GM12878 (cell line): ENCODE results near the gene SOX9. TPM values are rescaled to one million over a fixed set of nuclear protein-coding genes. Genes with fewer than 3 reads are reported as not detected.

Source experiments
- ATAC-seq: fragments of 200-7000 bp; cut with Tn5 transposase; 3 replicates; pipeline ENCODE4 v1.9.1; 2020; ENCODE audit warnings: mild to moderate bottlenecking, moderate library complexity
- BruUV-seq: library from RNA; stranded (reverse); fragments of 400-500 nt; replicated peaks from 2 replicates; lab custom pipeline; 2021; lab: Mats Ljungman, UMichigan
- CTCF ChIA-PET: fragments of 300-600 bp; sonication (Branson Sonifier 250); formaldehyde crosslinking; extraction: SDS; loops from one replicate; lab custom pipeline; 2021; ENCODE audit warnings: inconsistent platforms; lab: Yijun Ruan, JAX
- POLR2A ChIA-PET: fragments of 350-600 bp; formaldehyde crosslinking; extraction: SDS; loops from one replicate; lab custom pipeline; 2021; ENCODE audit warnings: inconsistent platforms; lab: Charles Lee
- RAD21 ChIA-PET: fragments of 300-600 bp; sonication (Branson Sonifier 250); formaldehyde crosslinking; loops from one replicate; lab custom pipeline; 2023; ENCODE audit warnings: antibody characterized with exemption; ENCODE audit not compliant: unreplicated experiment; lab: Charles Lee
- SMC1A ChIA-PET: fragments of 300-600 bp; sonication (Branson Sonifier 250); formaldehyde crosslinking; loops from one replicate; lab custom pipeline; 2023; ENCODE audit not compliant: unreplicated experiment, uncharacterized antibody; lab: Charles Lee
- DNase-seq: peaks from one replicate; pipeline ENCODE4 v3.0.0-alpha.2; 2011; ENCODE audit warnings: low read depth, low spot score
- FAIRE-seq: peaks from 3 replicates; lab custom pipeline; 2011; peaks lifted over from hg19 to GRCh38; lab: Jason Lieb, UNC
- H2AFZ ChIP-seq: 2 replicates; pipeline ENCODE4 v1.6.0; 2011; ENCODE audit warnings: low read depth, low read length, control low read depth; ENCODE audit not compliant: control insufficient read depth
- H3K27ac ChIP-seq: 2 replicates; pipeline ENCODE4 v1.5.1; 2011; ENCODE audit warnings: control low read depth; ENCODE audit not compliant: control insufficient read depth, insufficient read depth
- H3K27me3 ChIP-seq, 2 experiments: replicated peaks in 1 of 2; 2 replicates each; pipeline versions ENCODE4 v1.6.0 to v1.6.1; 2011; ENCODE audit warnings: low read length in 1 of 2; ENCODE audit not compliant: control insufficient read depth in 2 of 2, insufficient read depth in 2 of 2
- H3K36me3 ChIP-seq, 2 experiments: 2 replicates each; pipeline ENCODE4 v1.5.1; 2011; ENCODE audit warnings: low read length in 1 of 2; ENCODE audit not compliant: control insufficient read depth in 2 of 2, insufficient read depth in 2 of 2
- H3K4me1 ChIP-seq: 2 replicates; pipeline ENCODE4 v1.6.1; 2011; ENCODE audit warnings: mild to moderate bottlenecking, low read length, moderate library complexity, mixed read lengths; ENCODE audit not compliant: control insufficient read depth, insufficient read depth
- H3K4me2 ChIP-seq: 2 replicates; pipeline ENCODE4 v1.6.0; 2011; ENCODE audit warnings: control low read depth; ENCODE audit not compliant: control insufficient read depth, insufficient read depth
- H3K4me3 ChIP-seq: fragments of 200-600 bp; sonication (generic); 2 replicates; pipeline ENCODE4 v1.5.1; 2016
- H3K79me2 ChIP-seq: 2 replicates; pipeline ENCODE4 v1.6.0; 2011; ENCODE audit warnings: low read length; ENCODE audit not compliant: control insufficient read depth, insufficient read depth
- H3K9ac ChIP-seq: 2 replicates; pipeline ENCODE4 v1.8.0; 2011; ENCODE audit warnings: low read length, control low read depth, mixed read lengths; ENCODE audit not compliant: control insufficient read depth, insufficient read depth
- H3K9me3 ChIP-seq: replicated peaks from 3 replicates; pipeline ENCODE4 v1.5.1; 2011; ENCODE audit warnings: mild to moderate bottlenecking, low read length; ENCODE audit not compliant: control insufficient read depth, insufficient read depth
- H4K20me1 ChIP-seq: 2 replicates; pipeline ENCODE4 v1.6.0; 2011; ENCODE audit not compliant: control insufficient read depth, insufficient read depth
- BMI1 ChIP-seq: fragments of 450-650 bp; IDR thresholded peaks from 2 replicates; pipeline ENCODE4 v1.6.1; 2016; ENCODE audit warnings: mild to moderate bottlenecking, moderate library complexity, borderline replicate concordance
- CBX5 ChIP-seq: sonication (generic); IDR thresholded peaks from 2 replicates; pipeline ENCODE4 v1.6.1; 2016; ENCODE audit warnings: low read depth, moderate library complexity, mild to moderate bottlenecking, inconsistent platforms
- RUNX3 ChIP-seq: IDR thresholded peaks from 2 replicates; pipeline ENCODE4 v1.6.1; 2012; ENCODE audit warnings: low read length, inconsistent platforms
- WGBS: methylation state at CpG from one replicate; pipeline ENCODE4 v1.1.6; 2016; ENCODE audit warnings: low lambda C conversion rate; ENCODE audit not compliant: insufficient replicate concordance, insufficient coverage; ENCODE audit errors: missing lambda C conversion rate; 5-methylcytosine and 5-hydroxymethylcytosine counted together
- in situ Hi-C: fragments of 300-500 bp; cut with MboI; formaldehyde crosslinking; loops from 9 replicates; pipeline ENCODE4 v1.14.3; 2018; ENCODE audit warnings: mixed read lengths
- intact Hi-C: fragments of 100-400 bp; cut with micrococcal nuclease; formaldehyde crosslinking; loops from one replicate; pipeline ENCODE4 v1.14.2; 2022; ENCODE audit not compliant: unreplicated experiment
- polyA plus RNA-seq, 11 experiments: library from polyadenylated mRNA; depleted of rRNA in 4 of 11; unstranded in 6 of 11; stranded (reverse) in 5 of 11; fragments of >200 nt; fragmentation: Nextera tagmentation in 4 of 11; fragmentation: Illumina TruSeq in 1 of 11; extraction: Ambion mirVana in 4 of 11; extraction: Trizol in 1 of 11; gene quantifications; 1 replicate in 1 of 11; 2 replicates in 10 of 11; pipeline versions ENCODE4 v1.2.1 to v1.2.3, GENCODE V29; 2011 to 2016; ENCODE audit warnings: inconsistent platforms in 2 of 11, missing spikeins in 2 of 11, low read depth in 1 of 11
- total RNA-seq, 4 experiments: library from RNA; depleted of rRNA in 3 of 4; stranded (reverse); fragments of >200 nt in 3 of 4; fragmentation: Illumina TruSeq in 1 of 4; extraction: Trizol in 1 of 4; gene quantifications; 2 replicates each; pipeline versions ENCODE4 v1.2.1 to v1.2.3, GENCODE V29; 2013 to 2021
- TF ChIP-seq, protein P1 (sequence below): IDR thresholded peaks from 2 replicates; pipeline ENCODE4 v1.6.1; 2011; ENCODE audit warnings: mild to moderate bottlenecking, low read depth, low read length, moderate library complexity; ENCODE audit not compliant: insufficient replicate concordance

The SOX9 gene
- total and polyA plus RNA-seq, 10 of the 15 experiments (the other 5 are each of a cell fraction or from before 2014, with no cell fraction given), result 1.2 to 19.0 (median 5.5) TPM

DNA sequence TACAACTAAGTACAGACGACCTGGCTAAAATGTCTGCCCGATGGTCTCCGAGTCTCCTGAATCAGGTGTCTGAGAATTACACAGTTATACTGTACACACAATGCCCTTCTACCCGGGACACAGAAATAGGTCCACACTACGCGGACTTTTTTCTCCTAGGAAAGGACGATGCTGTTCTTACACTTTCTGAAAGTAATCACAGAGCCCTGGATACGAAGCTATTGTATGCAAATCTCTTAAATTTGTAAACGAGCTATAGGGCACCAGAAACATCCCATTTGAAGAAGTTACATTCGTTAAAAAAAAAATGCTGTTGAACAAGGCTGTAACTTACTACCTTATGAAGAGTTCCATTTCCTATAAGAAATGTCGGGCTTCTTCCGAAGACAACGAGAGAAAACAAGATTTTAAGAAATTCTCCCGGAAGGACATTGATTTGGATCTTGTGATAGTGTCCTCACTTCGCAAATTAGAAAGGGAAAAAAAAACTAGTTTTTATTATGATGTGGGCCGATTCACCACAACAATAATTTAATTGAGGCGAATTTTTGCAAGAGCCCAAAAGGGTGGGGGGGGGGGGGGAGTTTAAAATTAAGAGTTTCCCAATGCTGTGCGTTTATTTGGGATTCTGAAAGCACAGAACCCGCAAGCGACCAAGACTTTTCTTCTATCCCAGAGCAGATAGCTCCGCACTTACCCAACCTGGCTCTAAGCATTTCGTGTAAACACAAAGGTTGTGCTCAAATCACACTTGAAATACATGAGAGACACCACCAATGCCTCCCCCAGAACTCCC is 1.5 kb upstream of the SOX9 start:
- peak overlapping the region; percentile 59; the same call in 1 of the 2 replicates for H3K4me3 ChIP-seq
- H3K9me3 ChIP-seq, result no peaks in the 10 kb centered on the region
- ChIA-PET RAD21 (interaction anchor here (0.5 to 6.8 kb wide), 15 partner anchors 10 to 1032 kb away, joined by 3 to 64 read pairs (median 5); no protein-coding TSS in a partner anchor), POLR2A (interaction anchor here (0.6 to 1.7 kb wide), 6 partner anchors 85 to 646 kb away, joined by 3 to 4 read pairs (median 3); no protein-coding TSS in a partner anchor), CTCF (interaction anchor here (0.6 to 4.7 kb wide), 13 partner anchors 16 to 646 kb away, joined by 3 to 27 read pairs (median 4); no protein-coding TSS in a partner anchor), SMC1A (interaction anchor here (1.0 to 4.7 kb wide), 13 partner anchors 9 to 646 kb away, joined by 3 to 18 read pairs (median 5); no protein-coding TSS in a partner anchor)
- H3K4me2 ChIP-seq, result peak overlapping the region; percentile 76
- intact Hi-C loops, result loop anchor here (5.0 kb wide), 3 partner anchors 57 to 357 kb away; no protein-coding TSS in a partner anchor
- peaks cover 5% of the 10 kb centered on the region for H3K4me1 ChIP-seq
- DNase-seq (no peak), ATAC-seq (no peak), FAIRE-seq (no peak)
- no TSS peak for BruUV-seq
- 29% methylated on average over 22 of the region's 22 CpGs for WGBS
- H3K36me3 ChIP-seq, result peaks cover 0 to 4% of the 10 kb centered on the region in 2 experiments; a peak in 2 of 4 replicates
- TF ChIP-seq CBX5 (no peak), BMI1 (peak; percentile 39; the same call in 1 of the 2 replicates), RUNX3 (no peak)
- TF ChIP-seq, protein P1, sequence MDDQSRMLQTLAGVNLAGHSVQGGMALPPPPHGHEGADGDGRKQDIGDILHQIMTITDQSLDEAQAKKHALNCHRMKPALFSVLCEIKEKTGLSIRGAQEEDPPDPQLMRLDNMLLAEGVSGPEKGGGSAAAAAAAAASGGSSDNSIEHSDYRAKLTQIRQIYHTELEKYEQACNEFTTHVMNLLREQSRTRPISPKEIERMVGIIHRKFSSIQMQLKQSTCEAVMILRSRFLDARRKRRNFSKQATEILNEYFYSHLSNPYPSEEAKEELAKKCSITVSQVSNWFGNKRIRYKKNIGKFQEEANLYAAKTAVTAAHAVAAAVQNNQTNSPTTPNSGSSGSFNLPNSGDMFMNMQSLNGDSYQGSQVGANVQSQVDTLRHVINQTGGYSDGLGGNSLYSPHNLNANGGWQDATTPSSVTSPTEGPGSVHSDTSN, result no peak
- in situ Hi-C loops, result loop anchor here (5.0 to 10.0 kb wide), 3 partner anchors 87 to 654 kb away; no protein-coding TSS in a partner anchor
- no peak overlapping the region for H3K27ac ChIP-seq
- no peak overlapping the region for H2AFZ ChIP-seq
- peaks cover 9 to 17% of the 10 kb centered on the region in 2 experiments for H3K27me3 ChIP-seq
- H3K9ac ChIP-seq, result no peak overlapping the region
- no peaks in the 10 kb centered on the region for H4K20me1 ChIP-seq
- H3K79me2 ChIP-seq, result peaks cover 25% of the 10 kb centered on the region
